ENCODE measurements around the gene ACTN4.

Gene ACTN4

GRCh38 chr19:38617283-38617763, 30.1 kb upstream of the ACTN4 start:
- DNase-seq (ENCODE audit: low read depth), result no peak
- TF ChIP-seq, protein P1, sequence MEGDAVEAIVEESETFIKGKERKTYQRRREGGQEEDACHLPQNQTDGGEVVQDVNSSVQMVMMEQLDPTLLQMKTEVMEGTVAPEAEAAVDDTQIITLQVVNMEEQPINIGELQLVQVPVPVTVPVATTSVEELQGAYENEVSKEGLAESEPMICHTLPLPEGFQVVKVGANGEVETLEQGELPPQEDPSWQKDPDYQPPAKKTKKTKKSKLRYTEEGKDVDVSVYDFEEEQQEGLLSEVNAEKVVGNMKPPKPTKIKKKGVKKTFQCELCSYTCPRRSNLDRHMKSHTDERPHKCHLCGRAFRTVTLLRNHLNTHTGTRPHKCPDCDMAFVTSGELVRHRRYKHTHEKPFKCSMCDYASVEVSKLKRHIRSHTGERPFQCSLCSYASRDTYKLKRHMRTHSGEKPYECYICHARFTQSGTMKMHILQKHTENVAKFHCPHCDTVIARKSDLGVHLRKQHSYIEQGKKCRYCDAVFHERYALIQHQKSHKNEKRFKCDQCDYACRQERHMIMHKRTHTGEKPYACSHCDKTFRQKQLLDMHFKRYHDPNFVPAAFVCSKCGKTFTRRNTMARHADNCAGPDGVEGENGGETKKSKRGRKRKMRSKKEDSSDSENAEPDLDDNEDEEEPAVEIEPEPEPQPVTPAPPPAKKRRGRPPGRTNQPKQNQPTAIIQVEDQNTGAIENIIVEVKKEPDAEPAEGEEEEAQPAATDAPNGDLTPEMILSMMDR (conservative IDR thresholded peaks at IDR 0.05; ENCODE audit: low read length), result no peak
- H3K4me3 ChIP-seq (ENCODE audit: low read length), result no peak overlapping the region

- no peak for DNase-seq (ENCODE audit: low read depth)
Observed at GRCh38 chr19:38617764-38618589, 29.5 kb upstream of the ACTN4 start, which contains the start of gene MAP4K1. Gene MAP4K1 (minus strand): TSS chr19:38617953. CDS start chr19:38617895, 58 bp downstream.

DNA sequence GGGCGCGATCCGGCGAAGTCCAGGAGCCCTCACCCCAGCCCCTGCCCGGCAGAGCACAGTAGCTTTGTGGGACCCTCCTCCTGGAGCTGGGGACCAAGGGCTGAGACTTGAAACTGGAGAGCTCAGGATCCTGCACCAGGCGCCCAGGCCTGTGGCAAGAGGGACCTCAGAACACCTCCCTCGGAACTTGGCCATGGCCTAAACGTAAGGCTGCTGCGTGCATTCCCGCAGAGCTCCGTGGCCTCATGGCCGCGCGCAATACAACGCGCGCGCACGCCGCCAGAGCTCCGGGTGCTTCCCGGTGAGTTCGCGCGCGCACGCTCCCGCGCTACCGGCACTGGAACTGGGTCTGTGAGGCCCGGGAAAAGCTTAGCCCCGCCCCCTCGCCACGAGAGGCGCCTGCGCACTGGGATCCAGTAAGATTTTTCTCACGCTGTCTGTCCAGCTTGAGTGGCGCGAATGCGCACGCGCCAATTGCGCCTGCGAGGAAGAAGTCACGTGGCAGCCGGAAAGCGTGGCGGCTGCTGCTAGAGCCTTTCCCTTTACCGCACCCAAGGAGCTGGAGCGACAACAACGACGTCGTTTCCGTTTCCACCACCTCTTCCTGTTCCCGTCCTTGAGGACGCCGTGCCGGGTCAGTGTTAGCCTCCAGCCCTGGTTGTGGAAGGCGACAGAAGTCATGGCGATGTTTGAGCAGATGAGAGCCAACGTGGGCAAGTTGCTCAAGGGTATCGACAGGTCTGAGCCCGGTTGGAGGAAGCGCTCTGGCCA, 28.7 kb upstream of the ACTN4 start, which contains the start of gene EIF3K:
Gene EIF3K, plus strand, starts transcription at position 599 of the 771 bp plus-strand sequence. Its CDS starts 81 bp downstream, at position 680.
- H3K4me3 ChIP-seq (ENCODE audit: low read length), result peak within 1 kb of the TSS; percentile 100
- TF ChIP-seq, protein P1 (conservative IDR thresholded peaks at IDR 0.05; ENCODE audit: low read length), result no peak
- peak; percentile 98 for DNase-seq (ENCODE audit: low read depth)

More at GRCh38 chr19:38617764-38618589, 29.5 kb upstream of the ACTN4 start, which contains the start of gene MAP4K1:
- TF ChIP-seq, protein P1 (conservative IDR thresholded peaks at IDR 0.05; ENCODE audit: low read length), result no peak
- H3K4me3 ChIP-seq (ENCODE audit: low read length), result peak within 1 kb of the TSS; percentile 100

DNA sequence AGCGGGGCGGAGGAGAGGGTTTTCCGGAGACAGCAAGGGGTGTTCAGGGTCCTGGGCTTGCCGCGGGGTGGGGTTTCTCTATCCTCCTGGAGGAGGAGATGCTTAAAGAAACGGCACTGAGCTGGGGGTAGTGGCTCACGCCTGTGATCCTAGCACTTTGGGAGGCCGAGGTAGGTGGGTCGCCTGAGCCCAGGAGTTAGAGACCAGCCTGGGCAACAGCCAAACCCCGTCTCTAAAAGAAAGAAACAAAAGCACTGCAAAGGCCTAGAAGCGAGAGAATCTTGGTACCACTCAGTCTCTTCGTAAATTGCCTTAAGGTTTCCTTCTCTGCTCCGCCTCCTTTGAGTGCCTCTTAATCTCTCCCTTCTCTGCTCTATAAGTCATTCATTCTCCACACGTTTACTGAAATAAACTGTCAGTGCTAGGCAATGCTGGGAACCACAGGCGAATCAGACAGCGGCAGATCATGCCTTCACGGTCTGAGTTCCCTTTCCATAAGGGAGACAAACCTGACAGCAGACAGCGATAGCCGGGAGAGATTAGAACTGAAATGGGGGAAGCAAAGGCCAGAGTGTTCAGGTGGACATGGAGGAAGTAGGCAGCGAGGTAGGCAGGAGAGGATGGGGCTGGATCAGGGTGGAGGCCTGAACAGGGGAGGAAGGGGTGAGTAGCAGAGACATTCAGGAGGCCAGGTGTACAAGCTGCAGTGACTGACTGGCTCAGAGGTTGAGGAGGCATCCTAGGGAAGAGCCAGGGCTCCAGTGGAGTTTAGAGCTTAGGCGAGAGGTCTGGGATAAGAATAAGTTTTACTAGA, 27.9 kb upstream of the ACTN4 start:
- H3K4me3 ChIP-seq (ENCODE audit: low read length), result peak overlapping the region; percentile 100
- TF ChIP-seq, protein P1 (conservative IDR thresholded peaks at IDR 0.05; ENCODE audit: low read length), result no peak

DNA sequence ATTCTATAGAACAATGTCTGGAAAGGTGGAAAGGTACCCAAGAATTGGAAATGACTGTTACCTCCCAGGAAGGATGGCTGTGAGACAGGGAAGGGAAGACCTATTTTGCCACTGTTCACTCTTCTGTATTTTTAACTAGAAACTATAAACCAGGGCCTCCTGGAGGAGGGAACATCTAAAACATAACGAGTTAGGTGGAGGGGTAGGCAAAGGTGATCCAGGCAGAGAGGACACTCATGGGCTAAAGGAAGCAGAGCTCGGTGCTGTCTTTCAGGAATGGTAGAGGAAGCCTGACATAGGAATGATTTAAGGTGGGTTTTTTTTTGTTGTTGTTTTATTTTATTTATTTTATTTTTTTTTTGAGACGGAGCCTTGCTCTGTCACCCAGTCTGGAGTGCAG, 22.6 kb upstream of the ACTN4 start:
- no peak for DNase-seq (ENCODE audit: low read depth)
- TF ChIP-seq, protein P1 (conservative IDR thresholded peaks at IDR 0.05; ENCODE audit: low read length), result no peak
- no peak overlapping the region for H3K4me3 ChIP-seq (ENCODE audit: low read length)

More for the DNA sequence above, 27.9 kb upstream of the ACTN4 start:
- no peak for DNase-seq (ENCODE audit: low read depth)

DNA sequence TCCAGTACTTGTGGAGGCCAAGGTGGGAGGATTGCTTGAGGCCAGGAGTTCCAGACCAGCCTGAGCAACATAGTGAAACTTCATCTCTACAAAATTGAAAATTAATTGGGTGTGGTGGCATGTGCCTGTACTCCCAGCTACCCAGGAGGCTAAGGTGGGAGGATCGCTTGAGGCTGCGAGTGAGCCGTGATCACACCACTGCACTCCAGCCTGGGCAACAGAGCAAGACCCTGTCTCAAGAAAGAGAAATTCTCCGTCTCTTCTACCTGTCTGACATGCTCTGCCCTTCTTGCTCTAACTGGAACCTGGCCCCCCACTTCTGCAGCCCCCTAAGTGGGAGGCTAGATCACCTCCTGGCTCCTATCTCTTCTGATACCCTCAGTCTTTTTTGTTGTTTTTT, 21.0 kb upstream of the ACTN4 start:
- H3K4me3 ChIP-seq (ENCODE audit: low read length), result no peak overlapping the region
- TF ChIP-seq, protein P1 (conservative IDR thresholded peaks at IDR 0.05; ENCODE audit: low read length), result no peak
- DNase-seq (ENCODE audit: low read depth), result no peak
